H1 (cell line): ENCODE measurements around the gene CHD2. TPM values are rescaled to one million over a fixed set of nuclear protein-coding genes. Genes with fewer than 3 reads are reported as not detected.

Experiments
- CTCF ChIA-PET: fragments of 300-600 bp; sonication (Branson Sonifier 250); formaldehyde crosslinking; loops from one replicate; lab custom pipeline; 2021; ENCODE audit not compliant: partially characterized antibody; lab: Charles Lee
- POLR2A ChIA-PET: fragments of 300-600 bp; sonication (Branson Sonifier 250); formaldehyde crosslinking; loops from one replicate; lab custom pipeline; 2021; ENCODE audit warnings: inconsistent platforms; ENCODE audit not compliant: partially characterized antibody; lab: Charles Lee
- DNase-seq, 2 experiments: peaks; one replicate each; pipeline versions ENCODE4 v3.0.0 to v3.0.0-alpha.2; 2010 to 2022; ENCODE audit warnings: low spot score in 2 of 2, low read depth in 1 of 2, mixed read lengths in 1 of 2
- FAIRE-seq: peaks from 2 replicates; lab custom pipeline; 2011; peaks lifted over from hg19 to GRCh38; lab: Jason Lieb, UNC
- H2AFZ ChIP-seq: 2 replicates; pipeline ENCODE4 v1.8.1; 2012; ENCODE audit warnings: low read length, inconsistent platforms
- H2AK5ac ChIP-seq: 2 replicates; pipeline ENCODE4 v1.6.1; 2013; ENCODE audit warnings: low read depth, low read length
- H2BK120ac ChIP-seq: replicated peaks from 2 replicates; pipeline ENCODE3; 2013; ENCODE audit warnings: low read depth, low read length, inconsistent platforms
- H2BK12ac ChIP-seq: 2 replicates; pipeline ENCODE4 v1.6.1; 2013; ENCODE audit warnings: low read depth, low read length
- H2BK15ac ChIP-seq: 2 replicates; pipeline ENCODE4 v1.6.1; 2013; ENCODE audit warnings: low read length
- H2BK20ac ChIP-seq: 2 replicates; pipeline ENCODE4 v1.6.1; 2013; ENCODE audit warnings: low read length
- H2BK5ac ChIP-seq: 2 replicates; pipeline ENCODE4 v1.6.1; 2013; ENCODE audit warnings: low read depth, low read length
- H3K14ac ChIP-seq: 2 replicates; pipeline ENCODE4 v1.6.1; 2013; ENCODE audit warnings: inconsistent platforms; ENCODE audit not compliant: insufficient read length
- H3K18ac ChIP-seq: 2 replicates; pipeline ENCODE4 v1.6.1; 2013; ENCODE audit warnings: low read length; ENCODE audit errors: extremely low read depth
- H3K23ac ChIP-seq: 2 replicates; pipeline ENCODE4 v1.6.1; 2013; ENCODE audit warnings: inconsistent platforms; ENCODE audit not compliant: insufficient read length
- H3K23me2 ChIP-seq: 2 replicates; pipeline ENCODE4 v1.6.1; 2013; ENCODE audit warnings: low read depth, low read length
- H3K27ac ChIP-seq: 2 replicates; pipeline ENCODE4 v1.6.1; 2011; ENCODE audit warnings: low read depth, low read length, inconsistent platforms
- H3K27me3 ChIP-seq, 4 experiments: replicated peaks in 1 of 4; 1 replicate in 1 of 4; 2 replicates in 3 of 4; pipeline versions ENCODE4 v1.6.1 to v1.8.1; 2011 to 2013; ENCODE audit warnings: low read length in 3 of 4, mild to moderate bottlenecking in 3 of 4, inconsistent platforms in 2 of 4, mixed read lengths in 2 of 4, moderate library complexity in 1 of 4; ENCODE audit not compliant: control insufficient read depth in 3 of 4, insufficient read depth in 3 of 4; ENCODE audit errors: extremely low read depth in 1 of 4
- H3K36me3 ChIP-seq, 4 experiments: 2 replicates each; pipeline versions ENCODE4 v1.6.1 to v1.8.1; 2011 to 2013; ENCODE audit warnings: mild to moderate bottlenecking in 4 of 4, low read length in 3 of 4, moderate library complexity in 2 of 4, control low read depth in 1 of 4, inconsistent platforms in 1 of 4; ENCODE audit not compliant: insufficient read depth in 4 of 4, control insufficient read depth in 2 of 4
- H3K4ac ChIP-seq: replicated peaks from 2 replicates; pipeline ENCODE3; 2013; ENCODE audit warnings: low read length, low read depth, mixed read lengths, inconsistent platforms; ENCODE audit not compliant: insufficient read length
- H3K4me1 ChIP-seq, 4 experiments: replicated peaks in 1 of 4; 1 replicate in 1 of 4; 2 replicates in 3 of 4; pipeline versions ENCODE4 v1.6.1 to v1.8.1; 2011 to 2013; ENCODE audit warnings: low read length in 3 of 4, inconsistent platforms in 2 of 4, mixed read lengths in 1 of 4; ENCODE audit not compliant: insufficient read depth in 4 of 4, control insufficient read depth in 3 of 4
- H3K4me2 ChIP-seq, 2 experiments: 2 replicates each; pipeline versions ENCODE4 v1.6.1 to v1.8.1; 2011 to 2013; ENCODE audit warnings: low read depth in 2 of 2, low read length in 2 of 2, control low read depth in 1 of 2, inconsistent platforms in 1 of 2, mild to moderate bottlenecking in 1 of 2; ENCODE audit not compliant: insufficient read depth in 1 of 2
- H3K4me3 ChIP-seq, 4 experiments: fragments of 200-600, 300-600 bp in 1 of 4; sonication (generic), shearing (Covaris generic), sonication (Bioruptor Twin) in 1 of 4; 2 replicates each; pipeline versions ENCODE4 v1.5.1 to v1.8.1; 2011 to 2016; ENCODE audit warnings: low read length in 4 of 4, low read depth in 3 of 4, control low read depth in 2 of 4, inconsistent platforms in 2 of 4, mild to moderate bottlenecking in 2 of 4, mixed read lengths in 1 of 4, moderate library complexity in 1 of 4; ENCODE audit not compliant: insufficient read depth in 2 of 4; ENCODE audit errors: extremely low read depth in 1 of 4
- H3K56ac ChIP-seq: replicated peaks from 2 replicates; pipeline ENCODE3; 2013; ENCODE audit warnings: low read depth, mild to moderate bottlenecking, mixed read lengths, low read length, inconsistent platforms; ENCODE audit not compliant: insufficient read length
- H3K79me1 ChIP-seq: 2 replicates; pipeline ENCODE4 v1.6.1; 2013; ENCODE audit warnings: low read depth, low read length, control low read depth
- H3K79me2 ChIP-seq, 2 experiments: 2 replicates each; pipeline versions ENCODE4 v1.6.1 to v1.8.1; 2012 to 2013; ENCODE audit warnings: low read length in 2 of 2, mild to moderate bottlenecking in 2 of 2, inconsistent platforms in 1 of 2; ENCODE audit not compliant: insufficient read depth in 2 of 2, control insufficient read depth in 1 of 2
- H3K9ac ChIP-seq, 4 experiments: replicated peaks in 1 of 4; 1 replicate in 1 of 4; 2 replicates in 3 of 4; pipeline versions ENCODE4 v1.6.1 to v1.8.1; 2011 to 2013; ENCODE audit warnings: low read depth in 3 of 4, low read length in 3 of 4, control low read depth in 2 of 4, mild to moderate bottlenecking in 2 of 4, moderate library complexity in 2 of 4, inconsistent platforms in 1 of 4; ENCODE audit errors: extremely low read depth in 1 of 4
- H3K9me3 ChIP-seq, 2 experiments: 2 replicates each; pipeline versions ENCODE4 v1.6.1 to v1.8.1; 2012 to 2013; ENCODE audit warnings: mild to moderate bottlenecking in 2 of 2, moderate library complexity in 2 of 2, control low read depth in 1 of 2, inconsistent platforms in 1 of 2, low read depth in 1 of 2, low read length in 1 of 2, mixed read lengths in 1 of 2; ENCODE audit not compliant: insufficient read depth in 2 of 2
- H4K20me1 ChIP-seq, 2 experiments: replicated peaks in 1 of 2; 2 replicates each; pipeline versions ENCODE3 to v1.8.1; 2011 to 2013; ENCODE audit warnings: inconsistent platforms in 2 of 2, low read length in 2 of 2, mild to moderate bottlenecking in 1 of 2; ENCODE audit not compliant: insufficient read depth in 2 of 2, control insufficient read depth in 1 of 2
- H4K5ac ChIP-seq: 2 replicates; pipeline ENCODE4 v1.6.1; 2013; ENCODE audit warnings: low read length, low read depth, mixed read lengths, inconsistent platforms; ENCODE audit not compliant: insufficient read length
- H4K8ac ChIP-seq: 2 replicates; pipeline ENCODE4 v1.8.0; 2013; ENCODE audit warnings: mild to moderate bottlenecking, moderate library complexity, low read length, inconsistent platforms; ENCODE audit not compliant: insufficient read depth; ENCODE audit errors: extremely low read depth
- H4K91ac ChIP-seq: replicated peaks from 2 replicates; pipeline ENCODE3; 2013; ENCODE audit warnings: low read length, mixed read lengths, inconsistent platforms; ENCODE audit not compliant: insufficient read length
- KDM4A ChIP-seq: IDR thresholded peaks from one replicate; pipeline ENCODE4 v1.7.1; 2012; ENCODE audit warnings: low read depth, mild to moderate bottlenecking, moderate library complexity, low read length, inconsistent platforms; ENCODE audit not compliant: severe bottlenecking
- TCF12 ChIP-seq: IDR thresholded peaks from 2 replicates; pipeline ENCODE4 v1.6.1; 2011; ENCODE audit warnings: low read depth, mild to moderate bottlenecking, low read length
- WGBS, 2 experiments: shearing (Covaris generic) in 1 of 2; methylation state at CpG; one replicate each; pipeline versions ENCODE4 v1.1.6 to v1.1.7; 2013 to 2015; ENCODE audit warnings: low lambda C conversion rate in 2 of 2, mixed read lengths in 2 of 2, inconsistent platforms in 1 of 2, low coverage in 1 of 2, missing lambda C conversion rate in 1 of 2; ENCODE audit not compliant: insufficient replicate concordance in 2 of 2, insufficient coverage in 1 of 2, insufficient read length in 1 of 2; ENCODE audit errors: extremely low coverage in 1 of 2, missing lambda C conversion rate in 1 of 2; 5-methylcytosine and 5-hydroxymethylcytosine counted together
- polyA plus RNA-seq, 7 experiments: library from polyadenylated mRNA; depleted of rRNA in 3 of 7; stranded (reverse) in 5 of 7; unstranded in 2 of 7; fragments of >200 nt in 5 of 7; fragments of 200-250 nt in 2 of 7; gene quantifications; 1 replicate in 5 of 7; 2 replicates in 1 of 7; 4 replicates in 1 of 7; pipeline versions ENCODE4 v1.2.1 to v1.2.3, GENCODE V29; 2011 to 2013; ENCODE audit warnings: missing spikeins in 2 of 7, mixed read lengths in 2 of 7
- total RNA-seq: library from RNA; stranded (reverse); fragmentation: NEBNext Ultra II Directional; extraction: Animal tissue kit (Norgen Biotek cat#: 25700); gene quantifications from 2 replicates; pipeline ENCODE4 v1.2.1, GENCODE V29; 2021
- TF ChIP-seq, protein P1 (sequence below): IDR thresholded peaks from 2 replicates; pipeline ENCODE4 v1.6.1; 2012; ENCODE audit warnings: inconsistent platforms

The CHD2 gene
- total and polyA plus RNA-seq, 2 of the 8 experiments (the other 6 are each of a cell fraction or from before 2014, with no cell fraction given), result 28.8 to 70.0 TPM

DNA sequence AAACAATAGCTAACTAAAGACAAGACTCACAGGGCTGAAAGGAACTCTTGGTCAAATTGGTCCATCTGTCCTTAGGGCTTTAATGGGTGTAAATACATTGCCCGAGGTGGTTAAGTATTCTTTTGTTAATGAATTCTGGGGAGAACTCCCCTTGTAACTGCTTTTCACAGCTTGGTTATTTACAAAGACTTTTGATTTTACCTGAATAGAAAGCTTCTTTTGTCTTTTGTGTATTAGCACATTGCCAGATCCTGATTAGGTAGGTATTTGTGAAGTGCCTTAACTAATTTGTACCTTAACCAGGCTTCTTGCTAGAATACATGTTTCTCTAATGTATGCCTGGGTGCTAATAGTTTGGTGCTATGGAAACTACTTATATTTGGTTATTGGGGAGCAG, 14.0 kb downstream of the CHD2 start:
- Histone ChIP-seq H4K5ac (no peak overlapping the region), H3K36me3 (peaks cover 0 to 8% (median 0%) of the 10 kb centered on the region in 4 experiments; a peak in 1 of 8 replicates), H2BK120ac (no peak overlapping the region), H3K9ac (no peak overlapping the region), H4K20me1 (peaks cover 22 to 30% of the 10 kb centered on the region in 2 experiments), H3K27ac (no peak overlapping the region), H3K27me3 (no peaks in the 10 kb centered on the region), H3K4me2 (no peak overlapping the region), H3K56ac (no peak overlapping the region), H3K18ac (no peak overlapping the region), H3K4me3 (no peak overlapping the region), H3K79me1 (peaks cover 7% of the 10 kb centered on the region; the same call in 1 of the 2 replicates), H2BK20ac (no peak overlapping the region), H3K23ac (no peak overlapping the region), H2BK5ac (no peak overlapping the region), H3K23me2 (no peaks in the 10 kb centered on the region), H2BK15ac (no peak overlapping the region), H3K9me3 (no peaks in the 10 kb centered on the region), H4K91ac (no peak overlapping the region), H2AK5ac (no peak overlapping the region), H3K79me2 (peaks cover 8 to 79% of the 10 kb centered on the region in 2 experiments), H4K8ac (no peak overlapping the region), H2AFZ (no peak overlapping the region), H3K4me1 (peaks cover 0 to 4% (median 1%) of the 10 kb centered on the region in 4 experiments; a peak in 6 of 7 replicates), H3K14ac (no peak overlapping the region), H3K4ac (no peak overlapping the region), H2BK12ac (no peak overlapping the region)
- WGBS, 2 experiments, result 12% methylated on average over 1 of the region's 1 CpG; no CpG with 5 or more reads in 1 of the 2 experiments
- ChIA-PET POLR2A (interaction anchor here (1.2 to 8.2 kb wide), 10 partner anchors 11 to 125 kb away, joined by 4 to 105 read pairs (median 4); partner anchors contain the start of gene CHD2), CTCF (interaction anchor here (0.7 to 7.8 kb wide), 5 partner anchors 12 to 117 kb away, joined by 3 to 80 read pairs (median 8); no protein-coding TSS in a partner anchor)
- DNase-seq, result no peak
- FAIRE-seq, result no peak
- peak; percentile 85; the same call in 1 of the 2 replicates for TF ChIP-seq TCF12
- TF ChIP-seq, protein P1, sequence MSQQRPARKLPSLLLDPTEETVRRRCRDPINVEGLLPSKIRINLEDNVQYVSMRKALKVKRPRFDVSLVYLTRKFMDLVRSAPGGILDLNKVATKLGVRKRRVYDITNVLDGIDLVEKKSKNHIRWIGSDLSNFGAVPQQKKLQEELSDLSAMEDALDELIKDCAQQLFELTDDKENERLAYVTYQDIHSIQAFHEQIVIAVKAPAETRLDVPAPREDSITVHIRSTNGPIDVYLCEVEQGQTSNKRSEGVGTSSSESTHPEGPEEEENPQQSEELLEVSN, result no peak
- TF ChIP-seq KDM4A, result no peak
